HG03354 (cell line): ENCODE results near the gene EPB41L2.

Experiments
- ATAC-seq: cut with Tn5 transposase; IDR thresholded peaks from one replicate; pipeline ENCODE4 v1.9.1; 2021; ENCODE audit warnings: mild to moderate bottlenecking; ENCODE audit not compliant: unreplicated experiment, poor library complexity, severe bottlenecking

EPB41L2 gene

DNA sequence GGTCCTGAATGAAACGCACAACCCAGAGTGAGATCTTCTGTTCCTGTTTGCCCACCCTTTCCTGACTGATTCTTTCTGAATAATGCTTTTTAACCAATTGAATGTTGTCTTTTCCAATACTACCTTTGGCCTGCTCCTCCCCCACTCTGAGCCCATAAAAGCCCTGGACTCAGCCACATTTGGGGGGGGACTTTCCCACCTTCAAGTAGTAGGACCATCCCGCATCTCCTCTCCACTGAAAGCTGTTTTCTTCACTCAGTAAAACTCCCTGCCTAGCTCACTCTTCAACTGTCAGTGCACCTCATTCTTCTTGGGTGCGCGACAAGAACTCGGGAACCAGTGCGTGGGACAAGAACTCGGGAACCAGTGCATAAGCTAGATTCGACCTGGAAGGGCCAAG is 77.9 kb downstream of the EPB41L2 start:
- no peak for ATAC-seq

DNA sequence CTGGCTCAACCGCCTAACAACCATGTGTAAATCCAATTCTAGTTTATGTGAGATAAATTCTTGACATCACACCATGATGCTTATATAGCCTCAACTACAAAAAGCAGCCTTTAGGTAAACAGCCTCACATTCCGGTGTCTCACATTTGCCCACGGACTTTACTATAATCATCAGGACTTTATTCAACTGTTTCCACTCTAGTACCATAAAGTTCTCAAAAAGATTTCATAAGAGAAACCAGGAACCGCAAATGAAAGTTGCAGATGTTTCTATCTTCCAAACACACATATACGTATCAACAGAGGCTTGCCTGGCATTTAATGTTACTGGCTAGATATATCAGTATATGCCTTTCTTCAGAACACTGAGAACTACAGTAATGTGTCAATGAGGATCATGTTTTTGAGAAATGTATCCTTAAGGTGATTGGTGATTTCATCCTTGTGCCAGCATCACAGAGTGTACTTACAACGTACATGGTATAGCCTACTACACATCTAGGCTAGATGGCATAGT is 80.0 kb downstream of the EPB41L2 start:
- no peak for ATAC-seq

DNA sequence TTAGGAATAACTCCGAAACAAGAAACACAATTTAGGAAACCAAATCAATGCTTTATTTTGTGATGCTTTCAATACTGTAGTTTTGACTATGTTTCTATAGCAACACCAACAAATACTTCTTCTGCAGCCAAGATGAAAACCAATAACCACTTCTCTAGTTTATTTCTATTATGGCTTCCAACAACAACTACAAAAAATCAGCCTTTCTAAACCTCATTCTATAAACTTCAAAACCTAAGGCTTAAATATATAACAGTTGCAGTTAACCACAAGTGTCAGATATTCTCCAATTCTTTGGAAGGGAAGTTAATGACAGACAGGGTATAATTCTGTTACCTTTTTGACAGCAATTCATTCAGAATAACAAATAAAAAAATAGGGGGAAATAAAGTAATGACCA is 80.9 kb downstream of the EPB41L2 start:
- ATAC-seq = no peak

DNA sequence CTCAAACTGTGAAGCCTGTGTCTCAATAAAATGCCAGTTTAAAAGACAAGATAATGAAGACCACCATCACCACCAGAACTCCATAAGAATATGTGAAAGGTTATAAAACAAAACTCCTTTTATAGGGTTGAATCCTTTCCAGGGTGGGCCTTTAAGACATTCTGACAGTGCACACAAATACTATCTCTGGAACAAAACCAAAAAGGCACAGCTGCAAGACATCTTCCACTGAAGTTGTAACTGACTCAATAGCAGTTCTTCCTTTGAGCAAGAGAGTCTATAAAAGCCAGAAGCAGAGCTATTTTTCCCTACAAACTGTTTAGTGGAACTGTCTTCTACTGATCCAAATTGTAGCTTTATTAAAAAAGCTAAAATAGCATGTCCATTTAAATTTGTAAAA is 81.6 kb downstream of the EPB41L2 start:
- no peak for ATAC-seq

DNA sequence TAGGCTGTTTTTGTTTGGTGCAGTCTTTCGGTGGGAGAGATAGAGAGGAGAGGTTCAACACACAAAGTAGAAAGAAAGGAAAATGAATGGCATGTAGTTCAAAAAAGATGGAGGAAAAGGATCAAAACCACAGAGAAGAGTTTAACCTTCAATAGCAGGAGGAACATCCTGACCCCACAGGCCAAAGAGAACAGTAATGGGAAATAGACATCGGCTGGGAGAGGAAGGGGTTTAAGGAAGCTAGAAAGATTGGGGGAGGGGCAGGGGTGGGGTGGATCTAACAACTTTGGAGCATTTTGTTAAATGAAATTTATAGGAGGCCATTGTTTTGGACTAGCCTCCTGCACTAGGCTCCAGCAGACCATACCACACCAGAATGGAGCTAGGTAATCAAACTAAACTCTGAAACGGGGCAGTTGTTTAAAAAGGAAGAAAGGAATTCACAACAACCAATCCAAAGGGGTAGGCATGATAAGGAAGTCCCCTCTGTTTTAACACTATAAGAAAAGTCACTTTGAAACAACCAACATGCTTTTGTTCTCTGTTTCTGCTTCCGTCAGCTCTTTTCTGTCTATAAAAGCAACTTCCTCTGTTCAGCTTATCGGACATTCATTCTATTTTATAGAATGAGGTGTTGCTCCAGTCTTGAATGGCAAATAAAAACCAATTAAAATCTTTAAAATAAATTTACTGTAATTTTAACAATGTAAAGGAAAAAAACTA is 82.6 kb downstream of the EPB41L2 start:
- no peak for ATAC-seq

DNA sequence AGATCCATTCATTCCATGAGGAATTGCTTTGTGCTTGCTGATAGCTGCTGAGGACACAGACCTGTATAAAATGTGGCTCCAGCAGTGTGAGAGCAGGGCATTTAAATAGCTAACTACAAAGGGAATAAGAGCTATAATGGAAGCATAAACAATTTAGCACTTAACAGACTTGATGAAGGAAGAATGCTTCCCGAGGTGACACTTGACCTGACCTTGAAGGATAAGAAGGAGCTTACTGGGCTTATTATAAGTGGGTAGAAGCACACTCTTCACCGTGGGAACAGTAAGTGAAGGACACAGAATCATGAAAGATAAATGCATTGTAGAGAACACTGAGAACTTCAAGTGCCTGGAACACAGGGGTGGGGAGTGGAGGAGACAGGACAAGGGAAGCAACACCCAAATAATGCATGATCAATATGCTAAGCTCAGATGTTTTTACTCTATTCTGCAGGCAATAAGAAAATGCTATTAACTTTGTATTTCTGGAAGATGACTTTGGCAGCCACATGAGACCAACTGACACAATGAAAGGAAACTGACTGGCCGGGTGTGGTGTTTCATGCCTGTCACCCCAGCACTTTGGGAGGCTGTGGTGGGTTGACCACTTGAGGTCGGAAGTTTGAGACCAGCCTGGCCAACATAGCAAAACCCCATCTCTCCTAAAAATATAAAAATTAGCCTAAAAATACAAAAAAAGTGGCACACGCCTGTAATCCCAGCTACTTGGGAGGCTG is 84.2 kb downstream of the EPB41L2 start:
- no peak for ATAC-seq

DNA sequence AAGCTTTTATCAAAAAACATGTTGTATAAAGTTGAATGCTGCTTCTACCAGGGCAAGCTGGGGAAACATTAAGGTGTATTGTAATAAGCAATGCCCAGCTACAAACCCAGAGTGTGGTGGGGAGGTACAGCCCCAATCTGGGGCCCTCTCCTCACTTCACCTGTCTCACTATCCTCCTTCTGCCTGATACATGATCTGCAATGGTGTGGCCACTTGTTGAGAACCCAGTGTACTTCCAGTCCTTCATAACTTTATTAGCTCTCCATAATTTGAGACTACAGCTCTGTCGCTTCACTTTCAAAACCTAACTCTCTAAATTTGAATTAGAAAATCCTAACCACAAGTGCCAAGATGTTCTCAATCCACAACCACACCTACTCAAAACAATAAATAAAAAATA is 84.9 kb downstream of the EPB41L2 start:
- no peak for ATAC-seq

DNA sequence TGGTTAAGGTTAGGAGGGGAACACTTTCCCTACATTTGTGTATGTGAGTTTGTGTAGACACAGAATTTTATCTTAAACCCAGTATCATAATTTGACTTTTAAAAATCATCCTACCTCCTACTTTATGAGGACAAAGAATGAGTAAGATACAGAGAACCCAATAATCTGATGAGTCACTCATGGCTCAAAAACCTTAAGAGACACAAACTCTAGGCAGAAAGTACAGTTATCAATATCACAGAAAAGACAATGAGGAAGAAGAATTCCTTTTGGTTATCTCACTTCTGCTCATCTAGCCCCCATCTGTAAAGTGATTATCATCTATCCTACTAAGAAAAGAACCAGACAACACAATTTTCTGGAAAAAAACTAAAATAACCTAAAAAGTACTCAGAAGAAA is 87.7 kb downstream of the EPB41L2 start:
- no peak for ATAC-seq

DNA sequence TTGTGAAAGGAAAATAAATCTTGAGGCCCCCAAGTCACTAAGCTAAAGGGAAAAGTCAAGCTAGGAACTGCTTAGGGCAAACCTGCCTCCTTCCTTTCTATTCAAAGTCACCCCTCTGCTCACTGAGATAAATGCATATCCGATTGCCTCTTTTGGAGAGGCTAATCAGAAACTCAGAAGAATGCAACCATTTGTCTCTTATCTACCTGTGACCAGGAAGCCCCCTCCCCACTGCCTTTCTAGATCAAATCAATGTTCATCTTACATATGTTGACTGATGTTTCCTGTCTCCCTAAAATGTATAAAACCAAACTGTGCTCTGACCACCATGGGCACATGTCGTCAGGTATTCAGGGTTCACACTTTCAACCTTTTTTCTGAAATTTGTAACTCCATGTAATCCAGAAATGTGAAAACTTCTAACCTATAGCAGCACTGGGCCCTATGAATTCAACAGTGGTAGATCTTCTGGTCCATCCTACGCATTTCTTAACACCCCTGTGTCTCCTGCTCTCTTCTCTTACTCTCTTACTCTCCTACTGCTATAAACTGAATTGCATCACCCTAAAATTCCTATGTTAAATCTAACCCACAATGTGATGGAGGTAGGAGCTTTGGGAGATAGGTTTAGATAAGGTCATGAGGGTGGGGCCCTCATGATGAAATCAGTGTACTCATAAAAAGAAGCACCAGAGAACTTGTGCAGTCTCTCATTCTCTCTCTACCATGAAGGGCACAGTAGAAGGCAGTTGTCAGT is 89.3 kb downstream of the EPB41L2 start:
- no peak for ATAC-seq

DNA sequence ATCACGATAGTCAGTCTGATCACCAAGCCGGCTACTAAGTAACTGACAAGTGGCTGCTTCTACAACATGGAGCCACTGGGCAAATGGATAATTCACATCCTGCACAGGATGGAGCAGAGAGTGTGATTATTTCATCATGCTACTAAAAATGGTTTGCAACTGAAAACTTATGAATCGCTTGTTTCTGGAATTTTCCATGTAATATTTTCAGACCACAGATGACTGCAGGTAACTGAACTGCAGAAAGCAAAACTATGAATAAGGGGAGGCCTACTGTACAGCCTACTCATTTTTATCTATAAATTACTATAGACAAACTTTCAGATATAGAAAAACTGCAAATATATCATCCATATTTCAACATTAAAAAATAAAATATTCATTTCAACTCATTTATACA is 91.5 kb downstream of the EPB41L2 start:
- no peak for ATAC-seq

DNA sequence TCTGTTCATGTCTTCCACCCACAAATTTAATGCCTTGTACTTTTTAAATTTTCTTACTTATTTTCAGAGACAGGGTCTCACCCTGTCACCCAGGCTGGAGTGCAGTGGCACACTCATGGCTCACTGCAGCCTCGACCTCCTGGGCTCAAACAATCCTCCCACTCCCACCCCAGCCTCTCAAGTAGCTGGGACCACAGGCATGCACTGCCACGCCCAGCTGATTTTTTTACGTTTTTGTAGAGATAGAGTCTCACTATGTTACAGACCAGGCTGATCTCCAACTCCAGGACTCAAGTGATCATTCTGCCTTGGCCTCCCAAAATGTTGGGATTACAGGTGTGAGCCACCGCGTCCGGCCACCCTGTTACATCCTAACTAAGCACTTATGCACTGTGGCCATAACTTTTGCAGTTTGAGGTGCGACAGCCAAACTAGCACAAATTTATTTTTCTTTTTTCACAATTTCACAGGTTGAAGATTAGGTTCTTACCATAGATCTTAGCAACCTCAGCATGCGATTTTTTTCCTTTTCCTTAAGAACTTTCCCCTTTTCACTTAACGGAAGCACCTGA is 92.1 kb downstream of the EPB41L2 start:
- no peak for ATAC-seq

DNA sequence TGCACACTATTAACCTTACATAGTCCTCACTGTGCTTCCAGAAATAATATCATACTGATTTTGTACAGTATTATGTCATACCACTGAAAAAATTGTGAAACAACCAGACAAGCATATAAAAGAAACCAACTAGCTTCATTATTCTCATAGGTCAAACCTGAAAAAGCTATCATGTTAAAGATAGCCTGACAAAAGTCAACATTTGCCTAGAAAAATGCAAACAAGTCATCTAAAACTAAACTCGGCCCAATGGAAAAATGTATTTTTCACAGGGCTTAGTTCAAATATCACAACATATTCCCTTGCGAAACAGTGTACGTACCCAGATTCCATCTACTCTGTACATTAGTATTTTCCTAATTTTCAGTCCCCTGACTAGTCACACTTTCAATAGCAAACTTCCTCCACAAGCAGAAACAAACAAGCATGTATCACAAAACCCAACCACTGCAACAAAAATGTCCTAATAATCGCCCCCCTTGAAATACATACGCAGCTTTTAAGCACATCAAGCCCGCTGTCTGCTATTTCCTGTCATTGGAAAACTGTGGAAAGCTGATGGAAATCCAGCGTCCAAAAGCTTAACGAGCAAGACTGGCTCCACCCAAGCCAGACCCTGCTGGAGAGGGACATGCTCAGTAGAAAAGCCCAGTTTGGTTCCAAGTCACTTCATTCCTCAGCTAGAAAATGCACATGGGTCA is 93.1 kb downstream of the EPB41L2 start:
- ATAC-seq = no peak

DNA sequence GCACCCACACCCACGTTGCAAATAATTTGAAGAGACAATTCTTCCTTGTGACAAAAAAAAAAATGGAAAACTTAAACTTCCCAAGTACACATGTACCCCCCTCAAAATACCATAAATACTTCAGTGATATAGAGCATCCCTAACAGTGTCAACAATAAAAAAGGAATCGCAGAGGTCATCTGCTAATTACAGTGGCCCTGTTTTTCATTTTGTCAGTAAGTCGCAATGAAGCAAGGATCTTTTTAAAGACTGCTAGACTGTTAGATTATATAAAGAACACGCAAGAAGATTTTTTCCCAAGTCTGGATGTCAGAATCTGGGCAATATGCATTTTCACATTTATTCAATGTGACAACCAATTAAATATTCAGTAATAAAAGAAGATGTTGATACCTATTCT is 93.9 kb downstream of the EPB41L2 start:
- no peak for ATAC-seq

DNA sequence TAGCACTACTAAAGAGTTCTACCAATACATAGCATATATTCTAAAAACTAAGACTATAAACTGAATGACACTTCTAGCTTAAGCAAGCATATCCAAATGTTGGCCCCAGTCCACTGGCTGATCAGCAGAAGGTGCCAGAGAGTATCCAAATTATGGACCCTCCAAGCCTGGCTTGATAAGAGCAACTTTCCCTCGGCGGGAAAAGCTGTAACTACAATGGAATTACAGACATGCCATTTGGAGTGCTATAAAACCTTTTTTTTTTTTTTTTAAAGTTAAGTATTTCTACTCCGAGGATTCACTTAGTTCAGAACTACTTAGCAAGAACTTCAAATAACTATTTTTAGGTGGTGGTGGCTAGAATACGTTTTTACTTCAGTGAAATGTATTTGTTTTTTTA is 94.6 kb downstream of the EPB41L2 start:
- no peak for ATAC-seq

DNA sequence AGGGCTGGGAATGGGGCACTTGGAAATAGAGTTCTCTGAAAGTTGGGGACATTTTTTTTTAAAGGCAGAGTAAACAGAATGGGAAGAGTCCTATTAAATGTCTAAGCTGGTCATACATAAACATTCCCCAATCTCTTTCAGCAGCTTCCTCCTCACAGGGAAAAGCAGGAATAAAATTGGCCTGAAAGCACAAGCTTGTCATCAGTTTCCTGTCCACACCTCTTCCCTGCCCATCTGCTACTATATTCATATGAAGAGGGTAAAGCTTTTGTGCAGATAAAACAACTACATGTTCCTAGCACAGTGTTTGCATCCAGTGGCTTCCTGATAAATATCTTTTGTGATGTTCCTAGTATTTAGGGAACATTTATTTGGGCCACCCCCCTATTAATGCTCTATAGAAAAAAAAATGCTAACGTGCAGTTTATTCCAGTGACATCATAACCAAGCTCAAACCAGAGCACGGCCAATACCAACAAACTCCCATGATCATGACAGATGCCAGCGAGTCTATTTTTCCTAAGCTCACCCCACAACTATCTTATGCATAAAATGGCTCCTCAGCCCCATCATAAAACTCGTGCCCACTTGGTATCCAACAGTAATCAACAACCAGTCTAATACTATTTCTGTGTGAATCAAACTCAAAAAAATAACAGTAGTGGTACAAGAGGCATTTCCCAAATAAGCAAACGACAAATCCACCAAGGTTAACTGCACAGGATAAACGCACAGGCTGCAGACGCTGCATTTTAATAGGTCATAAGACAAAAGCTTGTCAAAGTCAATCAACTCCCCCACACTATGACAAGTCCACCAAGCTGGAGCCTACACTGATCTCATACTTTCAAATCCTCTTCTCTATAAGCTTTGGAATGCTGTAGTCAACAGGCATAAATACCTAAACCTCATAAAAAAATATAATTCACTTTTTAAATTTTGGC is 95.3 kb downstream of the EPB41L2 start:
- ATAC-seq = no peak

DNA sequence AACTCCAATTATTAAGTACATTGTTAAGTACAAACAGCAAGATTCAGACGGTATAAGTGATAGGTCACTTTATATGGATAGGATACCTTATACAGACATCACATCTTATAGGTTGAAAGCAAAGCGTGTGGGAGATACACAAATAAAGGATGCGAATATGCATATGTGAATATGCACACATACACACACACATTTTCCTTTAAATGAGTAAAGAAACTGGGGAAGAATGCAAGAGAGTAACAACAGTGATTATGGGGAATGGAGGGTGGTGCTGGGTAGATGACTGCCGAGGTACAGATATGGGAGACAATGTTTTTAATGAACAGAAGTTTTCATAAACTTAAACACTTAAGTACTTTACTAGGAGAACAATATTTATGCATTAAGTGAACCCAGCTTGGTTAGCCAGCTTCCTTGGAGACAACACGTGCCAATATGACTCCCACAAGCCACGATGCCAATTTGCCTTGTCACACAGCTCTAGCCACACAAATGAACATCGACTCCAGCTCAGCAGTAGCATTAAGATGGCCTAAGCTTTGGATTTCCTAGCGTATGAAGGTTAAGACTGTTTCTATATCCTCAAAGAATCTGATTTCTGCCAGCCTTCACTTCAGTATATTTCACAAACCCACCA is 96.6 kb downstream of the EPB41L2 start:
- no peak for ATAC-seq

DNA sequence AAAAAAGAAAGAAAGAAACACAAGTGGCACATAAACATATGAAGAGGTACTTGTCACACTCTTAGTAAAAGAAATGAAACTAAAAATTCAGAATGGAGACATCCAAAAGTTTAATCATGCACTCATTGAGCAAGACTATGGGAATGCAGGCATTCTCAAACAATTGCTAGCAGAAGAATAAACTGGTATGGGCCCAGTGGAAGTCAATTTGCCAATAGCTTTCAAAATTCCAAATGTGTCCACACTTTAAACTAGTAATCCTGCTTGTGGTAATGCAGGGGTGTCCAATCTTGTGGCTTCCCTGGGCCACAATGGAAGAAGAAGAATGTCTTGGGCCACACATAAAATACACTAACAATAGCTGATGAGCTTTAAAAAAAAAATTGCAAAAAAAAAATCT is 97.4 kb downstream of the EPB41L2 start:
- ATAC-seq = no peak
